GM12874 (cell line): ENCODE results near the gene ACBD4.

Source experiments
- TF ChIP-seq, protein P1 (sequence below): IDR thresholded peaks from 2 replicates; pipeline ENCODE4 v1.5.1; 2011; ENCODE audit warnings: low read depth, mild to moderate bottlenecking, control low read depth, low read length, moderate library complexity; ENCODE audit not compliant: insufficient read depth

The ACBD4 gene

DNA sequence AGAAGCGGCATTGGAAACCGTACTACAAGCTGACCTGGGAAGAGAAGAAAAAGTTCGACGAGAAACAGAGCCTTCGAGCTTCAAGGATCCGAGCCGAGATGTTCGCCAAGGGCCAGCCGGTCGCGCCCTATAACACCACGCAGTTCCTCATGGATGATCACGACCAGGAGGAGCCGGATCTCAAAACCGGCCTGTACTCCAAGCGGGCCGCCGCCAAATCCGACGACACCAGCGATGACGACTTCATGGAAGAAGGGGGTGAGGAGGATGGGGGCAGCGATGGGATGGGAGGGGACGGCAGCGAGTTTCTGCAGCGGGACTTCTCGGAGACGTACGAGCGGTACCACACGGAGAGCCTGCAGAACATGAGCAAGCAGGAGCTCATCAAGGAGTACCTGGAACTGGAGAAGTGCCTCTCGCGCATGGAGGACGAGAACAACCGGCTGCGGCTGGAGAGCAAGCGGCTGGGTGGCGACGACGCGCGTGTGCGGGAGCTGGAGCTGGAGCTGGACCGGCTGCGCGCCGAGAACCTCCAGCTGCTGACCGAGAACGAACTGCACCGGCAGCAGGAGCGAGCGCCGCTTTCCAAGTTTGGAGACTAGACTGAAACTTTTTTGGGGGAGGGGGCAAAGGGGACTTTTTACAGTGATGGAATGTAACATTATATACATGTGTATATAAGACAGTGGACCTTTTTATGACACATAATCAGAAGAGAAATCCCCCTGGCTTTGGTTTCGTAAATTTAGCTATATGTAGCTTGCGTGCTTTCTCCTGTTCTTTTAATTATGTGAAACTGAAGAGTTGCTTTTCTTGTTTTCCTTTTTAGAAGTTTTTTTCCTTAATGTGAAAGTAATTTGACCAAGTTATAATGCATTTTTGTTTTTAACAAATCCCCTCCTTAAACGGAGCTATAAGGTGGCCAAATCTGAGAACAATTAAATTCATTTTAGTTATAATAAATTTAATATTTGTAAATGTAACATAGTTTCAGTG is 14.5 kb downstream of the ACBD4 start:
- TF ChIP-seq, protein P1, sequence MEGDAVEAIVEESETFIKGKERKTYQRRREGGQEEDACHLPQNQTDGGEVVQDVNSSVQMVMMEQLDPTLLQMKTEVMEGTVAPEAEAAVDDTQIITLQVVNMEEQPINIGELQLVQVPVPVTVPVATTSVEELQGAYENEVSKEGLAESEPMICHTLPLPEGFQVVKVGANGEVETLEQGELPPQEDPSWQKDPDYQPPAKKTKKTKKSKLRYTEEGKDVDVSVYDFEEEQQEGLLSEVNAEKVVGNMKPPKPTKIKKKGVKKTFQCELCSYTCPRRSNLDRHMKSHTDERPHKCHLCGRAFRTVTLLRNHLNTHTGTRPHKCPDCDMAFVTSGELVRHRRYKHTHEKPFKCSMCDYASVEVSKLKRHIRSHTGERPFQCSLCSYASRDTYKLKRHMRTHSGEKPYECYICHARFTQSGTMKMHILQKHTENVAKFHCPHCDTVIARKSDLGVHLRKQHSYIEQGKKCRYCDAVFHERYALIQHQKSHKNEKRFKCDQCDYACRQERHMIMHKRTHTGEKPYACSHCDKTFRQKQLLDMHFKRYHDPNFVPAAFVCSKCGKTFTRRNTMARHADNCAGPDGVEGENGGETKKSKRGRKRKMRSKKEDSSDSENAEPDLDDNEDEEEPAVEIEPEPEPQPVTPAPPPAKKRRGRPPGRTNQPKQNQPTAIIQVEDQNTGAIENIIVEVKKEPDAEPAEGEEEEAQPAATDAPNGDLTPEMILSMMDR, result no peak

DNA sequence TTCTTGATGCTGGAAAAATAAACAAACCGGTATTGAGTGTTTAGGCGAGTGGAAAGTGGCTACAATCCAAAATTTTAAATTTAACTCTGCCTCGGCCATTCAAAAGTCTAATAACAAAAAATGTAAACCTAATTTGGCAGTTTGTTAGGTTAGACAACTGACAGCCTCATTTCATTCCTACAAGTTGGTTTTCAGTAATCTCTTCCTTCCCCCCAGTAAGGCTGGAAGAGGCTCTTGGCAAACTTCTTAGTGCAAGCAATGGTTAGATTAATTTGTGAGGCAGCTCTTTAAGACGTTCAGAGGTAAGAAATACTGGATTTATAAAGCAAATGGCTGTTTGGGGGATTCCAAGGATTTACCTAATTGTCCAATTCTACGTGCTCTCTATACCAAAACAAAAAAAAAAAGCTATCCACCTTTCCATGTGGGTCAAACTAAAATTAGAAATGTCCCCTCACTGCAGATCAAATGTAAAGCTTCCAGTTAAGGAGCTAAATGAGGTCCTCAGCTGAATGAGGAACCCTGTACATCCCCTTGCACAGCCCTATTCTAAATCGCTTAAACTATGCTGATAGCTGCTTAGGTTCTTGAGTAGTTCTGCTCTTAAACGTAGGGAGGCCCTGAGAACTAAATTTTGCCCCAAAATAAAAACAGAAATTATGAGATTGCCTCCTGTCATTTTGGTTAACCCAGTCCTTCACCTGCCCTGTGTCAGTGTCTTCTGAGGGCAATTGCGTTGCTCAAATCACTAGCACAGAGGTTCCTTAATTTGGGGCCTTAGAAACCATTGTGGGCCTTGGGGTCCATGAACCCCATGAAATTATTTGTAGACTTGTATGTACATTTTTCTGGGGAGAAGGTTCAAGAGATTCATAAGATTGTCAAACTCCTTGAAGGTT is 15.7 kb downstream of the ACBD4 start:
- TF ChIP-seq, protein P1, result no peak

DNA sequence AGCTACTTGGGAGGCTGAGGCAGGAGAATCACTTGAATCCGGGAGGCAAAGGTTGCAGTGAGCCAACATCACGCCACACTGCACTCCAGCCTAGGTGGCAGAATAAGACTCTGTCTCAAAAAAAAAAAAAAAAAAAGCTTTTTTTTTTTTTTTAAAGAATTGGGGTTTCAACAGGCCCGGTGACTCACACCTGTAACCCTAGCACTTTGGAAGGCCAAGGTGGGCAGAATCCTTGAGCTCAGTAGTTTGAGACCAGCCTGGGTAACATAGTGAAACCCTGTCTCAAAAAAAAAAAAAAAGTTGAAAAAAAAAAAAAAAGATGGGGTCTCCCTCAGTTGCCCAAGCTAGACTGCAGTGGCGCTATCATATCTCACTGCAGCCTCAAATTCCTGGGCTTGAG is 19.5 kb downstream of the ACBD4 start:
- TF ChIP-seq, protein P1, result no peak

DNA sequence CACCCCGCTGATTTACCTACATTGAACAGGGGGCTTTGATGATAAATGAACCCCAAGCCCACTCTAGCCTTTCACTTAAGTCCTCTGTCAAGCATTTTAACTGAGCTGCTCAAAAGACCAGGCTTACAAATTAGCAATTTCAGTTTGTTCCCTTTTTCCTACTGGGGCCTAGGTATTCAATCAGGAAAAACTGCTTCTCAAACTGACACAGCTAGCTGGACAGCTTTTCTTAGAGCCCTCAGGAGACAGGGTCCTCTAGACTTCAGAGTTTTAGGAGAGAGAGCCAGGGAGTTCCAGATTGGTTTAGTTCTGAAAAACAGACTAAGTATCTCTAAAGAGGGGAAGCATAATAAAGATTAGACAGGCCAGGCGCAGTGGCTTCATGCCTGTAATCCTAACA is 20.0 kb downstream of the ACBD4 start:
- TF ChIP-seq, protein P1, result no peak

DNA sequence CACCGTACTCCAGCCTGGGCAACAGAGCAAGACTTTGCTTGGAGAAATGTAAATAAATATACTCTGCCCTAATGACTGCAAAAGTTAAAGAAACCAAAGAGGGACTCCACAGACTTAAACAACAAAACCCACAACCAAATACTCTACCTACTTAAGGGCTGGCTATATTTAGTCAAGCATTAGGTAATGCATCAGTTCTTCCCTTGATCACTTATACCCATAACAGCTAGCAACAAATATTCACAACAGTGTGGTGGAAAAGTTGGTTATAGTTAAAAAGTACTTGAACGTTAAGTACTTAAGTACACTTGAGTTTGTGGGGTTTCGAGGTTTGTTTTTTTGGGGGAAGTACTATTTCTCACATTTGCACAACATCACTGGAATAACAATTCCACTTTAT is 20.8 kb downstream of the ACBD4 start:
- TF ChIP-seq, protein P1, result no peak

DNA sequence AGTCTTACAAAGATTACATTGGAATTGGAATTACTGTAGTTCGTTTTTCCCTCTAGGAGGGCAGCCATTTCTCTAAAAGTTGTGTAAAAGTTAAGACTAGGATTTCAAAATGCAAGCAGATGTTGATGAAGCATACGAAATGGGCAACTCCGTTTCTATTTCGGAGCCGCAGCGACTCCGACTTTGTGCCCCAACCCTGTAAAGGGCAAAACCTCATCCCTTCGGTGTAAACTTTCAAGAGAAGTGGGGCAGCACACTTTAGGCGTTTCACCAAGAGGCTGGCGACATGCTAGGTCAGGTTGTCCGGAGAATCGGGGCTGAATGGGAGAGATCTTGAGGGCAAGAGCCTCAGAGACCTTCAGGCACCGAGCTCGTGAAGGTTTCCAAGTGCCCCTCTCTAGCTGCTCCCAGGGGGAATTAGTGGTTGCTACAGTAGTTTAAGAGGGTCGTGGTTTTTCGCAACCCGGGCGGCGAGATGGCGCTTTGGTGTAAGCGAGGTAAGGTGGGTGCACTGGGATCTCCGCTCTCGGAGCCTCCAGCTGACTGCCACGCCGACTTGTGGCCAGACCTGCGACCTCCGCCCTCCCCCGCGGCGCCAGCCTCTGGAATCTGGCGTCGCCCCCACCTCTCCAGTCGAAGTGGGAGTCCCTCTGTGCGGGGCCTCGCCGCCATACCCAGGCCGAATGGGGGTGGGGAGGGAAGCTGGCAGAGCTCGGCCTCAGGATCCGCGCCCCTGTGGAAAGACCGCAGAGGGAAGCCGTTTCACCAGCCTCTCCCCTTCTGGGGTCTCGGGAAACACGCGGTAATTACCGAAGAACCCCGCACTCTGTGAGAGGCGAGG is 25.2 kb downstream of the ACBD4 start:
- TF ChIP-seq, protein P1, result 0 out of 2 replicates have a peak, but pooled peaks have one; percentile 19
